ENCODE data around the gene DEFB129.
"Not testable (repeated sequence)": the region's sequence is repeated elsewhere in the genome, so short reads cannot be mapped to it uniquely, and the experiment has no call there.

DEFB129 gene

GRCh38 chr20:198225-198624 lies 28.8 kb upstream of the DEFB129 start:
- Histone ChIP-seq H3K36me3 (replicated peaks in 1 of 2; ENCODE audit: control insufficient read depth in 2 of 2, insufficient read depth in 2 of 2, low read length in 2 of 2) (no peaks in the 10 kb centered on the region), H2BK12ac (ENCODE audit: low read length) (no peak overlapping the region), H3K4ac (ENCODE audit: low read length) (no peak overlapping the region), H3K18ac (ENCODE audit: low read length) (no peak overlapping the region), H3K14ac (ENCODE audit: low read length) (no peak overlapping the region), H2BK15ac (ENCODE audit: low read length) (no peak overlapping the region), H3K4me2 (ENCODE audit: insufficient read depth, low read length, poor library complexity, severe bottlenecking) (no peak overlapping the region), H3K27ac (replicated peaks; ENCODE audit: low read length) (no peak overlapping the region), H3K79me1 (ENCODE audit: low read depth, low read length) (no peaks in the 10 kb centered on the region), H3K27me3 (ENCODE audit: control insufficient read depth in 3 of 3, insufficient read depth in 3 of 3, low read depth in 1 of 3, low read length in 3 of 3) (peaks cover 0 to 20% (median 0%) of the 10 kb centered on the region in 3 experiments), H2AK5ac (ENCODE audit: low read depth, low read length) (no peak overlapping the region), H3K9ac (ENCODE audit: low read depth, low read length, poor library complexity) (no peak overlapping the region), H3K4me1 (ENCODE audit: control insufficient read depth in 2 of 2, insufficient read depth in 1 of 2, low read depth in 1 of 2, low read length in 2 of 2) (no peaks in the 10 kb centered on the region), H2BK5ac (ENCODE audit: low read length) (no peak overlapping the region), H2AFZ (ENCODE audit: low read length) (no peak overlapping the region), H4K8ac (ENCODE audit: low read depth, low read length) (no peak overlapping the region), H3K4me3 (ENCODE audit: low read length in 2 of 2) (no peak overlapping the region), H4K91ac (ENCODE audit: low read depth, low read length, poor library complexity) (no peak overlapping the region), H3K9me3 (replicated peaks in 1 of 2; ENCODE audit: control insufficient read depth in 2 of 2, insufficient read depth in 1 of 2, low read depth in 1 of 2, low read length in 2 of 2) (peaks cover 0 to 9% of the 10 kb centered on the region in 2 donors), H3K23ac (ENCODE audit: low read depth, low read length, poor library complexity) (no peak overlapping the region), H2BK120ac (ENCODE audit: low read depth, low read length) (no peak overlapping the region)
- no CpG with 5 or more reads among the region's 1 CpG for WGBS, 2 donors (ENCODE audit: extremely low coverage in 2 of 2, insufficient read length in 2 of 2, insufficient replicate concordance in 1 of 2)
- DNase-seq (ENCODE audit: low spot score) = no peak

- H3K27me3 ChIP-seq (ENCODE audit: control insufficient read depth in 3 of 3, insufficient read depth in 3 of 3, low read depth in 1 of 3, low read length in 3 of 3) = peaks cover 0 to 13% (median 0%) of the 10 kb centered on the region in 3 experiments
- H3K4me1 ChIP-seq (ENCODE audit: control insufficient read depth in 2 of 2, insufficient read depth in 1 of 2, low read depth in 1 of 2, low read length in 2 of 2) = no peaks in the 10 kb centered on the region
- H2BK5ac ChIP-seq (ENCODE audit: low read length) = no peak overlapping the region
- no peak overlapping the region for H3K27ac ChIP-seq (replicated peaks; ENCODE audit: low read length)
- no peak overlapping the region for H3K4me2 ChIP-seq (ENCODE audit: insufficient read depth, low read length, poor library complexity, severe bottlenecking)
- H3K9me3 ChIP-seq (replicated peaks in 1 of 2; ENCODE audit: control insufficient read depth in 2 of 2, insufficient read depth in 1 of 2, low read depth in 1 of 2, low read length in 2 of 2) = peaks cover 0 to 9% of the 10 kb centered on the region in 2 donors
- no peak for DNase-seq (ENCODE audit: low spot score)
- no peak overlapping the region for H2AFZ ChIP-seq (ENCODE audit: low read length)
- H3K4ac ChIP-seq (ENCODE audit: low read length) = no peak overlapping the region
- no peak overlapping the region for H2BK12ac ChIP-seq (ENCODE audit: low read length)
- H3K36me3 ChIP-seq (replicated peaks in 1 of 2; ENCODE audit: control insufficient read depth in 2 of 2, insufficient read depth in 2 of 2, low read length in 2 of 2) = no peaks in the 10 kb centered on the region
- H3K4me3 ChIP-seq (ENCODE audit: low read length in 2 of 2) = no peak overlapping the region
- H3K23ac ChIP-seq (ENCODE audit: low read depth, low read length, poor library complexity) = no peak overlapping the region
- no peak overlapping the region for H3K9ac ChIP-seq (ENCODE audit: low read depth, low read length, poor library complexity)
- H3K14ac ChIP-seq (ENCODE audit: low read length) = no peak overlapping the region
- no peak overlapping the region for H4K8ac ChIP-seq (ENCODE audit: low read depth, low read length)
- H2AK5ac ChIP-seq (ENCODE audit: low read depth, low read length) = no peak overlapping the region
- no peak overlapping the region for H4K91ac ChIP-seq (ENCODE audit: low read depth, low read length, poor library complexity)
- no peak overlapping the region for H2BK15ac ChIP-seq (ENCODE audit: low read length)
- H3K79me1 ChIP-seq (ENCODE audit: low read depth, low read length) = no peaks in the 10 kb centered on the region
- no CpG with 5 or more reads among the region's 4 CpGs for WGBS, 2 donors (ENCODE audit: extremely low coverage in 2 of 2, insufficient read length in 2 of 2, insufficient replicate concordance in 1 of 2)
- H2BK120ac ChIP-seq (ENCODE audit: low read depth, low read length) = no peak overlapping the region
- H3K18ac ChIP-seq (ENCODE audit: low read length) = no peak overlapping the region
Measured at GRCh38 chr20:199996-200395, 27.1 kb upstream of the DEFB129 start.

GRCh38 chr20:203630-204029 lies 23.4 kb upstream of the DEFB129 start:
- not testable (repeated sequence) for H2BK5ac ChIP-seq (ENCODE audit: low read length); H3K9me3 ChIP-seq (replicated peaks in 1 of 2; ENCODE audit: control insufficient read depth in 2 of 2, insufficient read depth in 1 of 2, low read depth in 1 of 2, low read length in 2 of 2); H2BK12ac ChIP-seq (ENCODE audit: low read length); H3K4ac ChIP-seq (ENCODE audit: low read length); H3K14ac ChIP-seq (ENCODE audit: low read length); H3K9ac ChIP-seq (ENCODE audit: low read depth, low read length, poor library complexity); H2BK120ac ChIP-seq (ENCODE audit: low read depth, low read length); H3K27ac ChIP-seq (replicated peaks; ENCODE audit: low read length); H2AFZ ChIP-seq (ENCODE audit: low read length); H3K4me1 ChIP-seq (ENCODE audit: control insufficient read depth in 2 of 2, insufficient read depth in 1 of 2, low read depth in 1 of 2, low read length in 2 of 2); H4K91ac ChIP-seq (ENCODE audit: low read depth, low read length, poor library complexity); H3K23ac ChIP-seq (ENCODE audit: low read depth, low read length, poor library complexity); H3K4me2 ChIP-seq (ENCODE audit: insufficient read depth, low read length, poor library complexity, severe bottlenecking); DNase-seq (ENCODE audit: low spot score); H3K79me1 ChIP-seq (ENCODE audit: low read depth, low read length); H2AK5ac ChIP-seq (ENCODE audit: low read depth, low read length); H2BK15ac ChIP-seq (ENCODE audit: low read length); H3K4me3 ChIP-seq (ENCODE audit: low read length in 2 of 2); H3K36me3 ChIP-seq (replicated peaks in 1 of 2; ENCODE audit: control insufficient read depth in 2 of 2, insufficient read depth in 2 of 2, low read length in 2 of 2); H3K18ac ChIP-seq (ENCODE audit: low read length); H4K8ac ChIP-seq (ENCODE audit: low read depth, low read length)
- H3K27me3 ChIP-seq (ENCODE audit: control insufficient read depth in 3 of 3, insufficient read depth in 3 of 3, low read depth in 1 of 3, low read length in 3 of 3) = peaks cover 0 to 21% (median 0%) of the 10 kb centered on the region in 3 experiments
- WGBS, 2 donors (ENCODE audit: extremely low coverage in 2 of 2, insufficient read length in 2 of 2, insufficient replicate concordance in 1 of 2) = no CpG with 5 or more reads among the region's 4 CpGs

GRCh38 chr20:208942-209566 lies 18.0 kb upstream of the DEFB129 start:
- Histone ChIP-seq H3K4me1 (ENCODE audit: control insufficient read depth in 2 of 2, insufficient read depth in 1 of 2, low read depth in 1 of 2, low read length in 2 of 2) (no peaks in the 10 kb centered on the region), H2AFZ (ENCODE audit: low read length) (no peak overlapping the region), H4K8ac (ENCODE audit: low read depth, low read length) (no peak overlapping the region), H3K79me1 (ENCODE audit: low read depth, low read length) (no peaks in the 10 kb centered on the region), H3K27ac (replicated peaks; ENCODE audit: low read length) (no peak overlapping the region), H4K91ac (ENCODE audit: low read depth, low read length, poor library complexity) (no peak overlapping the region), H2BK120ac (ENCODE audit: low read depth, low read length) (no peak overlapping the region), H3K4me2 (ENCODE audit: insufficient read depth, low read length, poor library complexity, severe bottlenecking) (no peak overlapping the region), H3K4ac (ENCODE audit: low read length) (no peak overlapping the region), H2AK5ac (ENCODE audit: low read depth, low read length) (no peak overlapping the region), H3K9ac (ENCODE audit: low read depth, low read length, poor library complexity) (no peak overlapping the region), H3K4me3 (ENCODE audit: low read length in 2 of 2) (no peak overlapping the region), H3K27me3 (ENCODE audit: control insufficient read depth in 3 of 3, insufficient read depth in 3 of 3, low read depth in 1 of 3, low read length in 3 of 3) (peaks cover 0 to 38% (median 0%) of the 10 kb centered on the region in 3 experiments), H3K36me3 (replicated peaks in 1 of 2; ENCODE audit: control insufficient read depth in 2 of 2, insufficient read depth in 2 of 2, low read length in 2 of 2) (no peaks in the 10 kb centered on the region), H3K18ac (ENCODE audit: low read length) (no peak overlapping the region), H2BK5ac (ENCODE audit: low read length) (no peak overlapping the region), H2BK15ac (ENCODE audit: low read length) (no peak overlapping the region), H3K9me3 (replicated peaks in 1 of 2; ENCODE audit: control insufficient read depth in 2 of 2, insufficient read depth in 1 of 2, low read depth in 1 of 2, low read length in 2 of 2) (no peaks in the 10 kb centered on the region), H3K23ac (ENCODE audit: low read depth, low read length, poor library complexity) (no peak overlapping the region), H3K14ac (ENCODE audit: low read length) (no peak overlapping the region), H2BK12ac (ENCODE audit: low read length) (no peak overlapping the region)
- no CpG with 5 or more reads among the region's 5 CpGs for WGBS, 2 donors (ENCODE audit: extremely low coverage in 2 of 2, insufficient read length in 2 of 2, insufficient replicate concordance in 1 of 2)
- DNase-seq (ENCODE audit: low spot score) = no peak

Measured in neuronal stem cell (in vitro differentiated cells).